Adrenal gland (tissue), 12 donors: ENCODE data around the gene PROX1. TPM values are rescaled to one million over a fixed set of nuclear protein-coding genes. Genes with fewer than 3 reads are reported as not detected.

Experiments
- DNase-seq, 7 donors: peaks; one replicate each; pipeline ENCODE4 v3.0.0-alpha.2; 2019 to 2020
- H3K27ac ChIP-seq, 5 donors: fragments of 200-600 bp; sonication (generic) in 4 of 5; 1 replicate in 3 of 5; 2 replicates in 2 of 5; pipeline versions ENCODE4 v1.5.1 to v1.8.0; 2016 to 2020; ENCODE audit warnings: mild to moderate bottlenecking in 1 of 5
- H3K27me3 ChIP-seq: fragments of 200-600 bp; 2 replicates; pipeline ENCODE4 v1.8.0; 2021
- H3K36me3 ChIP-seq, 2 donors: fragments of 200-600 bp; replicated peaks in 1 of 2; 1 replicate in 1 of 2; 2 replicates in 1 of 2; pipeline versions ENCODE4 v1.5.1 to v1.8.0; 2018 to 2022
- H3K4me1 ChIP-seq, 2 donors: fragments of 200-600 bp; replicated peaks in 1 of 2; 1 replicate in 1 of 2; 2 replicates in 1 of 2; pipeline versions ENCODE4 v1.5.1 to v1.8.0; 2018 to 2021
- H3K4me3 ChIP-seq, 4 donors: fragments of 200-600 bp; sonication (generic) in 3 of 4; one replicate each; pipeline ENCODE4 v1.5.1; 2016 to 2018
- H3K9me3 ChIP-seq, 3 donors: fragments of 200-600 bp; sonication (generic) in 1 of 3; replicated peaks in 1 of 3; 1 replicate in 2 of 3; 2 replicates in 1 of 3; pipeline versions ENCODE4 v1.5.1 to v1.8.0; 2016 to 2021
- POLR2A ChIP-seq, 2 donors: fragments of 450-650 bp; IDR thresholded peaks; one replicate each; pipeline ENCODE4 v1.6.1; 2017; ENCODE audit warnings: antibody characterized with exemption in 2 of 2, mild to moderate bottlenecking in 2 of 2, moderate library complexity in 1 of 2
- WGBS, 4 donors: extraction: QIAGEN DNeasy Blood & Tissue Kit in 2 of 4; methylation state at CpG; one replicate each; pipeline versions ENCODE4 v1.1.5 to v1.1.7; 2013 to 2017; 5-methylcytosine and 5-hydroxymethylcytosine counted together
- intact Hi-C, 2 donors: fragments of 100-400 bp; cut with DNase I; formaldehyde crosslinking; loops; one replicate each; pipeline versions ENCODE4 v1.14.1 to v1.15.0; 2022 to 2023
- polyA plus RNA-seq, 3 donors: library from polyadenylated mRNA; stranded (reverse); fragments of 200-250 nt in 2 of 3; fragments of 350-450 nt in 1 of 3; fragmentation: Illumina TruSeq in 1 of 3; extraction: RNeasy Lipid Tissue Mini Kit (QIAGEN cat#74804) in 1 of 3; gene quantifications; one replicate each; pipeline ENCODE4 v1.2.3, GENCODE V29; 2013 to 2014
- total RNA-seq, 9 donors: library from RNA; depleted of rRNA in 4 of 9; stranded (reverse); fragments of >200 nt in 4 of 9; fragments of 120-200 nt in 1 of 9; fragmentation: NEBNext Ultra II Directional in 1 of 9; extraction: Animal tissue kit (Norgen Biotek cat#: 25700) in 1 of 9; gene quantifications; one replicate each; pipeline versions ENCODE4 v1.1.0 to v1.2.4, GENCODE V29; 2013 to 2023
- TF ChIP-seq, protein P1 (sequence below), 6 experiments: fragments of 450-650 bp in 4 of 6; fragments of 200-600 bp in 2 of 6; sonication (generic) in 1 of 6; IDR thresholded peaks; 1 replicate in 5 of 6; 2 replicates in 1 of 6; pipeline versions ENCODE4 v1.5.1 to v1.8.0; 2016 to 2021; ENCODE audit warnings: antibody characterized with exemption in 6 of 6, mild to moderate bottlenecking in 2 of 6, moderate library complexity in 1 of 6
- donor health status: healthy with polysubstance abuse.
- donor health status: Bipolar disorder and iron deficiency.
- donor health status: DM: yes; HTN: yes; CAD: no.
- donor health status: DM: no; HTN: no; CAD: no.
- donor health status: DM: no; HTN: no; CAD: no.
- donor health status: DM: yes; HTN: yes; CAD: no.

Gene PROX1
- total and polyA plus RNA-seq, 12 donors: 2.6 to 91.7 (median 18.8) TPM

DNA sequence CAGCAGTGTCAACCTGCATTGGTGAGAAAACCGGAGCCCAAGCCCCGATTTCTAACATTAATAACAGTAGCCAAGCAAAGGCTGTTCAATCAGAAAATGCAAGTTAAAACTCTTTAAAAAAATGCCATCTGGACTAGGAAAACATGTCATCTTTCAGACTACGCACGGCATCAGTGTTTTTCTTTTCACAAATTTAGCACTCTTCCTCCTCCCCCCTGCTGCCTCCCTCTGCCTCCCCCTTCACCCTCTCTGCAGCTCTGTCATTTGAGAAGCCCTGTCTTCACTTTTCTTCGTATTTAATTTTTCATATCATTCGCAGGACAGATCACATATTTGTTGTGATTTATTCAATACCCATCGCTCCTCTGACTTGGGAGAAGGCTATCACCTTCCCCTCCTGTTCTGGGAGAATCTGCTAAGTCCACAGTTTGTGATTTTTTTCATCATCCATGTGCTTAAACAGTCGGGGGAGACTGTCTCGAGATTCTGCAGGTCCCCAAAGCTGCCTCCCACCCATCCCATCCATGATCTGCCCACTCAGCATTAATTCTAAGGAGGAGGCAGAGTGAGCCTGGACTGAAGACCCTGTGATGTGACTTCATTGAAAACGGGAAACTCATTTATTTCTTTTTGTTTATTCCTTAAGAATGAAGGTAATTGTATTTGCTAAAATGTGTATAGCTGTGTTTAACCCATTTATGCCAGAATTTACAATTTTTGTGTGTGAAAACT lies 84.8 kb downstream of the PROX1 start:
- Histone ChIP-seq H3K4me1 (no peaks in the 10 kb centered on the region), H3K36me3 (no peaks in the 10 kb centered on the region), H3K27me3 (no peaks in the 10 kb centered on the region), H3K27ac (no peak overlapping the region), H3K9me3 (no peaks in the 10 kb centered on the region), H3K4me3 (no peak overlapping the region)
- TF ChIP-seq, protein P1, sequence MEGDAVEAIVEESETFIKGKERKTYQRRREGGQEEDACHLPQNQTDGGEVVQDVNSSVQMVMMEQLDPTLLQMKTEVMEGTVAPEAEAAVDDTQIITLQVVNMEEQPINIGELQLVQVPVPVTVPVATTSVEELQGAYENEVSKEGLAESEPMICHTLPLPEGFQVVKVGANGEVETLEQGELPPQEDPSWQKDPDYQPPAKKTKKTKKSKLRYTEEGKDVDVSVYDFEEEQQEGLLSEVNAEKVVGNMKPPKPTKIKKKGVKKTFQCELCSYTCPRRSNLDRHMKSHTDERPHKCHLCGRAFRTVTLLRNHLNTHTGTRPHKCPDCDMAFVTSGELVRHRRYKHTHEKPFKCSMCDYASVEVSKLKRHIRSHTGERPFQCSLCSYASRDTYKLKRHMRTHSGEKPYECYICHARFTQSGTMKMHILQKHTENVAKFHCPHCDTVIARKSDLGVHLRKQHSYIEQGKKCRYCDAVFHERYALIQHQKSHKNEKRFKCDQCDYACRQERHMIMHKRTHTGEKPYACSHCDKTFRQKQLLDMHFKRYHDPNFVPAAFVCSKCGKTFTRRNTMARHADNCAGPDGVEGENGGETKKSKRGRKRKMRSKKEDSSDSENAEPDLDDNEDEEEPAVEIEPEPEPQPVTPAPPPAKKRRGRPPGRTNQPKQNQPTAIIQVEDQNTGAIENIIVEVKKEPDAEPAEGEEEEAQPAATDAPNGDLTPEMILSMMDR (IDR thresholded peaks at IDR 0.05): no peak
- TF ChIP-seq POLR2A (IDR thresholded peaks at IDR 0.05): no peak
- DNase-seq: no peak
- intact Hi-C loops: no loop called here
- WGBS, 4 donors: 61 to 75% (median 66%) methylated on average over 10 of the region's 10 CpGs

DNA sequence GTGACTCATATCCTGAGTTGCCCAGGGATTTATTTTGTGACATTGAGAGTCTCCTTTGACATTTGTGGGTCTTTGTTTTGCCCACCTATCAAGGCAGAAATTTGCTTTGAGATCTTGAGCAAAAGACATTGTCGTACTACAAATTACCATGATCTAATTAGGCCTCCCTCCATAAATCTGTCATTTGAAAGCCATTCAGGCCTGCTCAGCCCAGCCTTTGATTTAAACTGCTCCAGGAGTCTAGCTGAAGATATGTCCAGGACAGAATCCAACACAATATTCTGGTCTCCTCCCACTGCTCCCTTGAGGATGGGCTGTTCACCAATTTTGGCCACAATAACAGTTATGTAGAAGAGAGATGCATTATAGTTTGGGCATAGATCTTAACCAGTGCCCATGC lies 86.7 kb downstream of the PROX1 start:
- H3K27me3 ChIP-seq: no peaks in the 10 kb centered on the region
- TF ChIP-seq, protein P1 (IDR thresholded peaks at IDR 0.05): no peak
- no peak for TF ChIP-seq POLR2A (IDR thresholded peaks at IDR 0.05)
- H3K4me1 ChIP-seq: no peaks in the 10 kb centered on the region
- H3K4me3 ChIP-seq: no peak overlapping the region
- H3K9me3 ChIP-seq: no peaks in the 10 kb centered on the region
- H3K36me3 ChIP-seq: no peaks in the 10 kb centered on the region
- DNase-seq: no peak
- intact Hi-C loops: no loop called here
- no peak overlapping the region for H3K27ac ChIP-seq
- 8 to 42% (median 35%) methylated on average over 1 of the region's 1 CpG for WGBS, 4 donors

DNA sequence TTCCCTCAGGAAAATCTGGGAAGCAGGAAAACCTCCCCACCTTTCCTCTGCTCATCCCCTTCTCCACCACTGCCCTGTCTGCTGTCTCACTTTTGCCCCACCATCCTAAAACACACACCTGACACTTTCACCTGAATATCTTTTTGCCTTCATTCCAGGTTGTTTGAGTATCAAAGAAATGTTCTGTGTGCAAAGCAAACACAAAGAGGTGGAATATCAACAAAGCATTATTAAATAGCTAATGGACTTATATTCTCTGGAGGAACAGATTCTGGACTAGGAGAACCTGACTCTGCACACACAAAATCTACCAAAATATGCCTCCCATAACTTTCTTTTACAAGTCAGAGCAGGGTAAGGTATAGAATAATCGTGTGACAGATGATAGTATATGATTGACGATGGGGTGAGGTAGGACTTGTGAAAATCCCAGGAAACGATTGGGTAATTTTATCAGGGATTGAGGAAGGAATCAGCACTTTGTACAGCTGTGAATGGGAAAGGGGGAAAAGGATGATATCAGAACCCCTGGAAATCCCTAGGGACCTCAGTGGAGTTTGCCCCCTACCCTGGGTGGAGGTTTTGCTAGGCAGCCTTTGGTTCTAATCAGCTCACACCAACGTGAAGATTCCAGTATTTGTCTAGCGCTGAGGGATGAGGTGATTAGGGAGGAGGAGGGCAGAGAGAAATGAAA lies 87.7 kb downstream of the PROX1 start:
- Histone ChIP-seq H3K27ac (no peak overlapping the region), H3K27me3 (no peaks in the 10 kb centered on the region), H3K36me3 (no peaks in the 10 kb centered on the region), H3K9me3 (no peaks in the 10 kb centered on the region), H3K4me3 (no peak overlapping the region), H3K4me1 (no peaks in the 10 kb centered on the region)
- intact Hi-C loops: no loop called here
- DNase-seq: no peak
- WGBS, 4 donors: 61 to 72% (median 69%) methylated on average over 5 of the region's 5 CpGs
- TF ChIP-seq, protein P1 (IDR thresholded peaks at IDR 0.05): no peak
- TF ChIP-seq POLR2A (IDR thresholded peaks at IDR 0.05): no peak

DNA sequence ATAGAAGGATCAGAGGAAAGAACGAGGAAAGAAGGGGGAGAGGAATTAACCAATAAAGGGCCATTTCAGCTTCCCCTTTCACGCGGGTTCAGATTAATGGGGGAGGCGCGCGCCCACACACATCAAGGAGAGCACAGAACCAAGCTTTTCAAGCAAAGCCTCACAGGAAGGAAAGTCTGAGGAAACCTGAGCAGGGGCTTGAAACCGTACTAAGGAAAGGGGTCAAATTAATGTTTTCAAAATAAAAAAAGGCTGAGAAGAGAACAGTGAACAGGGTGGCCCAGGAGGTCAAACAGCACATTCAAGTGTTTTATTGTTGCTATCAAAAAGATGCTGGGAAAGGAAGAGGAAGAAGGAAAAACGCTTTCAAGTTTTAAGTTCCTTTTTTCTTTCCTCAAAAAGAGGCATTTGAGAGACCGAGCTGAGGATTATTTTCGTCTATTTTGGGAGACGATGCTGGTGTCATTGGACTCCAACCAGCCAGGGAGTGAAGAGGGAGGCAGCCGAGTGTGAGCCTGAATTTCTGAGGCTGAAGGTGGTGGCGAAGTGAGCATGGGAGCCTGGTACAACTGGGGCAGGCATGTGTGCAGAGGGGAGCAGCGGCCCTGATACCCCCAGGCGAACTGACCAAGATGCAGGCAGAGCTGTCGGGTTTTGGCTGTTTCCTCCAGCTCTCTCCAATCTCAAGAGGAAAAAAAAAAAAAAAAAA lies 88.4 kb downstream of the PROX1 start:
- no peaks in the 10 kb centered on the region for H3K9me3 ChIP-seq
- H3K4me3 ChIP-seq: no peak overlapping the region
- TF ChIP-seq, protein P1 (IDR thresholded peaks at IDR 0.05): no peak
- no peak for TF ChIP-seq POLR2A (IDR thresholded peaks at IDR 0.05)
- no peak for DNase-seq
- no peaks in the 10 kb centered on the region for H3K36me3 ChIP-seq
- H3K27ac ChIP-seq: no peak overlapping the region
- intact Hi-C loops: no loop called here
- WGBS, 4 donors: 46 to 54% (median 51%) methylated on average over 13 to 16 of the region's 16 CpGs
- H3K4me1 ChIP-seq: no peaks in the 10 kb centered on the region
- H3K27me3 ChIP-seq: no peaks in the 10 kb centered on the region
